Neural progenitor cell (in vitro differentiated cells): Measurements from ENCODE around the gene PPP1R14B.

Source experiments
- CTCF ChIP-seq: fragments of 200-600 bp; sonication (generic); IDR thresholded peaks from 2 replicates; pipeline ENCODE4 v1.5.1; 2017; ENCODE audit warnings: antibody characterized with exemption, mild to moderate bottlenecking
- EZH2 ChIP-seq: fragments of 200-600 bp; sonication (generic); IDR thresholded peaks from 2 replicates; pipeline ENCODE4 v1.6.1; 2017; ENCODE audit warnings: antibody characterized with exemption, mild to moderate bottlenecking, moderate library complexity
- EZH2phosphoT487 ChIP-seq: fragments of 200-600 bp; sonication (generic); IDR thresholded peaks from 2 replicates; pipeline ENCODE4 v1.6.1; 2017; ENCODE audit warnings: antibody characterized with exemption

- TF ChIP-seq CTCF (no peak), EZH2phosphoT487 (no peak), EZH2 (no peak)
These were observed 8.7 kb downstream of the PPP1R14B start for GRCh38 chr11:64238076-64238475.
